ENCODE results near the gene RPS27A. TPM values are rescaled to one million over a fixed set of nuclear protein-coding genes. Genes with fewer than 3 reads are reported as not detected.
A peak's percentile ranks its signal among the peaks of the same experiment; 100 is the strongest.

The RPS27A gene
- total RNA-seq, 4 donors from 2014 or later, result 798 to 1,730 (median 1,241) TPM

DNA sequence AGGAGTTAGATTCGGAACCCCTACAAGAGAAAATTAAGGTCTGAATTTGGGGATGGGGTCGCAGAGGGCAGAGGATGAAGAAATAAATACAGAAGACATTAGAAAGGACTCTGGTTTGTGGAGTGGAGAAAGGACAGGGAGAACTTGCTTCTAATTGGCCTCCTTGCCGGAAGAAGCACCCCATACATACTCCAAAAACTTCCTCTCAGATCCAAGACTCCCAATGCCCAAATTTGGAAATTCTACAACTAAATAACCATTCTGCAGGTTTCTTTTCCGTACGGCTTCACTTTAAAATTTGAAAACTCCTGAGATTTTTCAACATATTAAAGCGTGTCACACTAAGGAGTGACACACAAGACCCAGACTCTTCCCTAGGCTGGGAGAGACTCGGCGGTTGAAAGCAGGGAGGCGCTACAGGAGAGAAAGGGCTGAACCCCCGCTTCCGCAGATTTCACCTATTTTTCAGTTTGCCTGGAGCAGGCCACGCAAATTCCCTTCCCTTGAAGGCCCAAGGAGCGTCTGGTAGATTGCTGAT, 873 bp upstream of the RPS27A start:
- 8 to 10% methylated on average over 13 of the region's 13 CpGs for WGBS, 2 donors

DNA sequence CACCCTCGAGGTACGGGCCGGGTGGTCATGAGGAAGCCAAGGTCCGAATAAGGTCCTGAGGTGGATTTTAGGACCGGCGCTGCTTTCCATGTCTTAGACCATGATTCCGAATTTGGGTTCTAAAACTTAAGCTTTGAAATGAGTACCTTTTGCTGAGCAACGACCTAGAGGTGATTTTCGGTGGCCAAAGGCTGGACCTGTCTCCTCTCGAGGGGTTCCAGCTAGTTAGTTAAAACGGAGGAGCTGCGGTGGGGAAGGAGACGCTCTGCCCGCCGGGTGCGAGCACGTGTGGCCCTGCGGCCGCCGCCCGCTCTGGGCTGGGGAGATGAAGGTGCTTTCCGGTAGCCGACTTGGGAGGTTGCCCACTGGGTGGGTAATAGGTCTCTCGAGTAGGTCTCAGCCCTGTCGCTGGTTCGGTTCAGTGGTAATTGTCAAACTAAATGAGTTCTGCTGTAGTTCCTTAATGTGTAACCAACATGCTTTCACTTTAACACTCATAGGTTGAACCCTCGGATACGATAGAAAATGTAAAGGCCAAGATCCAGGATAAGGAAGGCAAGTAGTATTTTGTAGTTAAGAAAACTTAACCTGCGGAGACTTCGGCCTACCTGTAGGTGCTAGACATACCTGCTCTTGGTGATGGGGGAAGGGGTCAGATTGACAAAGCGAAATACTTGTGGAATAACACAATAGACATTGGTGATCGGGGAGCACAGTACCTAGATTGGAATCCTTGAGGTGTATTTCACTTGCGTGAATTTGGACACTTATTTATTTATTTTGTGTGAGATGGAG, 572 bp downstream of the RPS27A start:
- WGBS, 2 donors, result 6 to 8% methylated on average over 33 of the region's 33 CpGs
- Histone ChIP-seq H3K4me3 (peak overlapping the region; percentile 84 to 99 (median 96)), H3K27me3 (no peaks in the 10 kb centered on the region), H3K36me3 (peaks cover 0 to 52% (median 3%) of the 10 kb centered on the region in 3 donors), H3K4me1 (peaks cover 0 to 34% (median 18%) of the 10 kb centered on the region in 4 donors), H3K9me3 (no peaks in the 10 kb centered on the region), H3K27ac (peak overlapping the region; percentile 88 to 98 (median 92))
- DNase-seq (ENCODE audit: low spot score in 2 of 2), result no peak
- TF ChIP-seq, protein P1, sequence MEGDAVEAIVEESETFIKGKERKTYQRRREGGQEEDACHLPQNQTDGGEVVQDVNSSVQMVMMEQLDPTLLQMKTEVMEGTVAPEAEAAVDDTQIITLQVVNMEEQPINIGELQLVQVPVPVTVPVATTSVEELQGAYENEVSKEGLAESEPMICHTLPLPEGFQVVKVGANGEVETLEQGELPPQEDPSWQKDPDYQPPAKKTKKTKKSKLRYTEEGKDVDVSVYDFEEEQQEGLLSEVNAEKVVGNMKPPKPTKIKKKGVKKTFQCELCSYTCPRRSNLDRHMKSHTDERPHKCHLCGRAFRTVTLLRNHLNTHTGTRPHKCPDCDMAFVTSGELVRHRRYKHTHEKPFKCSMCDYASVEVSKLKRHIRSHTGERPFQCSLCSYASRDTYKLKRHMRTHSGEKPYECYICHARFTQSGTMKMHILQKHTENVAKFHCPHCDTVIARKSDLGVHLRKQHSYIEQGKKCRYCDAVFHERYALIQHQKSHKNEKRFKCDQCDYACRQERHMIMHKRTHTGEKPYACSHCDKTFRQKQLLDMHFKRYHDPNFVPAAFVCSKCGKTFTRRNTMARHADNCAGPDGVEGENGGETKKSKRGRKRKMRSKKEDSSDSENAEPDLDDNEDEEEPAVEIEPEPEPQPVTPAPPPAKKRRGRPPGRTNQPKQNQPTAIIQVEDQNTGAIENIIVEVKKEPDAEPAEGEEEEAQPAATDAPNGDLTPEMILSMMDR (IDR thresholded peaks at IDR 0.05), result no peak
- no peak for TF ChIP-seq POLR2A (IDR thresholded peaks at IDR 0.05)
- no peak for TF ChIP-seq EP300 (IDR thresholded peaks at IDR 0.05)

More for the DNA sequence above, 873 bp upstream of the RPS27A start:
- peaks cover 0 to 34% (median 18%) of the 10 kb centered on the region in 4 donors for H3K4me1 ChIP-seq
- H3K27me3 ChIP-seq, result no peaks in the 10 kb centered on the region
- TF ChIP-seq POLR2A (IDR thresholded peaks at IDR 0.05) (no peak), EP300 (IDR thresholded peaks at IDR 0.05) (no peak)
- TF ChIP-seq, protein P1 (IDR thresholded peaks at IDR 0.05), result no peak
- no peaks in the 10 kb centered on the region for H3K9me3 ChIP-seq
- no peak for DNase-seq (ENCODE audit: low spot score in 2 of 2)
- peak overlapping the region; percentile 84 to 99 (median 96) for H3K4me3 ChIP-seq
- peaks cover 0 to 37% (median 0%) of the 10 kb centered on the region in 3 donors for H3K36me3 ChIP-seq
- peak overlapping the region; percentile 88 to 98 (median 92) for H3K27ac ChIP-seq

DNA sequence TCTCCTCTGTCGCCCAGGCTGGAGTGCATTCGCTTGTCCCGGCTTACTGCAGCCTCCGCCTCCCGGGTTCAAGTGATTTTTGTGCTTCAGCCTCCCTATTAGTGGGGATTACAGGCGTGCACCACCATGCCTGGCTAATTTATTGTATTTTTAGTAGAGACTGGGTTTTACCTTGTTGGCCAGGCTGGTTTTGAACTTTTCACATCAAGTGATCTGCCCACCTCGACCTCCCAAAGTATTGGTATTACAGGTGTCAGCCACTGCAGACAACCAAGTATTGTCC, 1.1 kb downstream of the RPS27A start:
- no peaks in the 10 kb centered on the region for H3K9me3 ChIP-seq
- DNase-seq (ENCODE audit: low spot score in 2 of 2), result no peak
- H3K4me3 ChIP-seq, result peak overlapping the region; percentile 84 to 99 (median 96)
- WGBS, 2 donors, result 81 to 86% methylated on average over 7 of the region's 7 CpGs
- peaks cover 0 to 34% (median 16%) of the 10 kb centered on the region in 4 donors for H3K4me1 ChIP-seq
- peaks cover 0 to 57% (median 3%) of the 10 kb centered on the region in 3 donors for H3K36me3 ChIP-seq
- TF ChIP-seq, protein P1 (IDR thresholded peaks at IDR 0.05), result no peak
- no peak for TF ChIP-seq EP300 (IDR thresholded peaks at IDR 0.05)
- TF ChIP-seq POLR2A (IDR thresholded peaks at IDR 0.05), result no peak
- H3K27me3 ChIP-seq, result no peaks in the 10 kb centered on the region
- H3K27ac ChIP-seq, result peak overlapping the region in 3 of 4 donors; percentile 92 to 98 (median 93)

DNA sequence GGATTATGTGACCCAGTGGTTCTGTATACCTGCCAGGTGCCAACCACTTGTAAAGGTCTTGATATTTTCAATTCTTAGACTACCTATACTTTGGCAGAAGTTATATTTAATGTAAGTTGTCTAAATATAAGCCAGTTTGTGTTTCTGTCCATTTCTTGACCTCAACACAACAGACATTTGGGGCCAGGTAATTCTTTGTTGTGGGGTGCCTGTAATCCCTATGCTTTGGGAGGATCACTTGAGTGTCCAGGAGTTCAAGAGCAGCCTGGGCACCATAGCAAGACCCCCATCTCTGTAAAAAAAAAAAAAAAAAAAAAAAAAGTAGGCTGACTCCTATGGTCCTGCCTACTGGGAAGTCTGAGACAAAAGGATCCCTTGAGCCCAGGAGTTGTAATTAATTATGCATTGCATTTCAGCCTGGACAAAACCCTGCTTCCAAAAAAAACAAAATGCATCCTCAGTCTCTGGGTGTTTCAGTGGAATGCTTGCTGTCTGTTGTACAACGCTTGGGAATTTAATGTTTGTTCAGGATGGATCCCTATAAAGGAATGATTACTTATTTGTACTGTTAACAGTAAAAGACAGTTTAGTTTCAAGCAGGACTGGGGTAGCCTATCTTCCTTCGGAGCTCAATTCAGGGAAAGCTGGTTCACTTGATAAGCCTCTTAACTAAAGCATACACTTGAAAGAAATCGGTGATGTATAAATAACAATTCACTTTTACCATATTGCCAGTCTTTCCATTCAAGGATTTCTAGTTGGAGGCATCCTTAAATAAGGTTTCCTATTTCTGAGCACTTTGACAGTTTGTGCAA, 3.4 kb downstream of the RPS27A start:
- no peak for DNase-seq (ENCODE audit: low spot score in 2 of 2)
- no peaks in the 10 kb centered on the region for H3K9me3 ChIP-seq
- H3K4me3 ChIP-seq, result no peak overlapping the region
- 66 to 72% methylated on average over 3 of the region's 3 CpGs for WGBS, 2 donors
- peaks cover 0 to 34% (median 14%) of the 10 kb centered on the region in 4 donors for H3K4me1 ChIP-seq
- H3K36me3 ChIP-seq, result peaks cover 0 to 67% (median 3%) of the 10 kb centered on the region in 3 donors
- H3K27me3 ChIP-seq, result no peaks in the 10 kb centered on the region
- TF ChIP-seq, protein P1 (IDR thresholded peaks at IDR 0.05), result no peak
- TF ChIP-seq POLR2A (IDR thresholded peaks at IDR 0.05), result no peak
- no peak for TF ChIP-seq EP300 (IDR thresholded peaks at IDR 0.05)
- no peak overlapping the region for H3K27ac ChIP-seq
